SK-N-SH treated with all-trans-retinoic acid at 6 μM for 48 hours (cell line): Measurements from ENCODE around the gene GOT1.

Experiments
- ATAC-seq: fragments of 200-7000 bp; cut with Tn5 transposase; 3 replicates; pipeline ENCODE4 v1.9.1; 2020; ENCODE audit warnings: mild to moderate bottlenecking, moderate library complexity
- BACH2 ChIP-seq: fragments of 250-450 bp; sonication (Bioruptor Pico); IDR thresholded peaks from 2 replicates; pipeline ENCODE4 v1.9.0; 2021; ENCODE audit warnings: mild to moderate bottlenecking, borderline replicate concordance
- ESRRG ChIP-seq: fragments of 250-450 bp; sonication (Bioruptor Pico); IDR thresholded peaks from 2 replicates; pipeline ENCODE4 v1.6.1; 2021; ENCODE audit warnings: mild to moderate bottlenecking
- GLIS3 ChIP-seq: fragments of 250-450 bp; sonication (Bioruptor Pico); IDR thresholded peaks from 2 replicates; pipeline ENCODE4 v1.5.0; 2020; ENCODE audit warnings: mild to moderate bottlenecking, moderate library complexity
- ISL1 ChIP-seq: fragments of 250-450 bp; sonication (Bioruptor Pico); IDR thresholded peaks from 2 replicates; pipeline ENCODE4 v2.1.2; 2022; ENCODE audit warnings: mild to moderate bottlenecking, moderate library complexity
- OSR1 ChIP-seq: fragments of 250-450 bp; sonication (Bioruptor Pico); IDR thresholded peaks from 2 replicates; pipeline ENCODE4 v1.8.0; 2022; ENCODE audit warnings: moderate library complexity, mild to moderate bottlenecking, inconsistent platforms
- PPARA ChIP-seq: fragments of 250-450 bp; sonication (Bioruptor Pico); IDR thresholded peaks from 2 replicates; pipeline ENCODE4 v1.5.0; 2020; ENCODE audit warnings: mild to moderate bottlenecking, borderline replicate concordance
- RARB ChIP-seq: fragments of 250-450 bp; sonication (Bioruptor Pico); IDR thresholded peaks from 2 replicates; pipeline ENCODE4 v1.8.0; 2021; ENCODE audit warnings: mild to moderate bottlenecking, moderate library complexity
- SNAI2 ChIP-seq: fragments of 250-450 bp; sonication (Bioruptor Pico); IDR thresholded peaks from 2 replicates; pipeline ENCODE4 v1.5.0; 2020; ENCODE audit warnings: mild to moderate bottlenecking, moderate library complexity
- TCF4 ChIP-seq: fragments of 250-450 bp; sonication (Bioruptor Pico); IDR thresholded peaks from 2 replicates; pipeline ENCODE4 v1.8.0; 2021; ENCODE audit warnings: mild to moderate bottlenecking, moderate library complexity, borderline replicate concordance
- TOX ChIP-seq: fragments of 250-450 bp; sonication (Bioruptor Pico); IDR thresholded peaks from 2 replicates; pipeline ENCODE4 v1.8.0; 2021; ENCODE audit warnings: mild to moderate bottlenecking, moderate library complexity, borderline replicate concordance
- ZC3H10 ChIP-seq: fragments of 250-450 bp; sonication (Bioruptor Pico); IDR thresholded peaks from 2 replicates; pipeline ENCODE4 v1.5.1; 2021; ENCODE audit warnings: mild to moderate bottlenecking, moderate library complexity
- ZFP30 ChIP-seq: fragments of 450-650 bp; formaldehyde crosslinking; IDR thresholded peaks from 2 replicates; pipeline ENCODE4 v1.5.0; 2022; ENCODE audit warnings: mild to moderate bottlenecking, moderate library complexity
- ZNF565 ChIP-seq: fragments of 450-650 bp; formaldehyde crosslinking; conservative IDR thresholded peaks from 2 replicates; pipeline ENCODE4 v1.5.0; 2020; ENCODE audit warnings: low read depth, mild to moderate bottlenecking, moderate library complexity
- ZNF70 ChIP-seq: fragments of 450-650 bp; formaldehyde crosslinking; IDR thresholded peaks from 2 replicates; pipeline ENCODE4 v1.5.0; 2020; ENCODE audit warnings: mild to moderate bottlenecking, moderate library complexity
- ZNF8 ChIP-seq: fragments of 450-650 bp; formaldehyde crosslinking; IDR thresholded peaks from 2 replicates; pipeline ENCODE4 v1.5.0; 2020; ENCODE audit warnings: mild to moderate bottlenecking, moderate library complexity
- TF ChIP-seq, protein P1 (sequence below): fragments of 250-450 bp; sonication (Bioruptor Pico); IDR thresholded peaks from 2 replicates; pipeline ENCODE4 v1.8.0; 2021; ENCODE audit warnings: low read depth, mild to moderate bottlenecking, moderate library complexity, borderline replicate concordance
- TF ChIP-seq, protein P2 (sequence below): fragments of 250-450 bp; sonication (Bioruptor Pico); IDR thresholded peaks from 2 replicates; pipeline ENCODE4 v1.5.1; 2021; ENCODE audit warnings: mild to moderate bottlenecking, moderate library complexity
- TF ChIP-seq, protein P3 (sequence below): fragments of 250-450 bp; sonication (Bioruptor Pico); IDR thresholded peaks from 2 replicates; pipeline ENCODE4 v1.8.0; 2020; ENCODE audit warnings: mild to moderate bottlenecking, moderate library complexity, borderline replicate concordance
- TF ChIP-seq, protein P4 (sequence below): fragments of 250-450 bp; sonication (Bioruptor Pico); IDR thresholded peaks from 2 replicates; pipeline ENCODE4 v1.5.0; 2020; ENCODE audit warnings: mild to moderate bottlenecking, moderate library complexity

GOT1 gene

DNA sequence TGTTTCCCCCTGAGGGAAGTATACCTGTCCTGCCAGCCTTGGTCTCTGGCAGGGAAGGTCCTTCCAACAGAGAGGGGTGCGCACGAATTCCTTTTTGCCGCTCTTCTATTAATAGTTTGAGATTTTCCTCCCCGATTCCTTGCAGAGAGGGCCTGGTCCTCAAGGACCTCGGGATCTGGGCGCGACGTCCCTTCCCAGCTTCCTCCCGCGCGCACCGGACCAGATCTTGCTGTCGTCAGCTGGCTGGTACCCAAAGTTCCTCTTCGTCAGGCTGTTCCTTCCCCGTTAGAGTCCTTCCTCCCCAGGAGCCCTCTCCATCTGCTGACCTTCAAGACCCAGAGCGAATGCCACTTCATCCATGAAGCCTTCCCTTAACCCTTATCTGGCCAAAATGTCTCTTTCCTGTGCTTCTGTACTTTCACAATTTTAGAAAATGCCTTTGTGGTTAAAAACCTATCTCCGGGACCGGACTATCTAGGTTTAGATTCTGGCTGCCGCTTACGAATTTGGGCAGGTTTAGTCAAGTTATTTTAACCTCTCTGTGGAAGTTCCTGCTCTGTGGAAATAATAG, 851 bp upstream of the GOT1 start:
- TF ChIP-seq OSR1 (CRISPR knock-in tag): no peak
- TF ChIP-seq, all 23 proteins: peak for 0
- peak; percentile 19 for ATAC-seq

DNA sequence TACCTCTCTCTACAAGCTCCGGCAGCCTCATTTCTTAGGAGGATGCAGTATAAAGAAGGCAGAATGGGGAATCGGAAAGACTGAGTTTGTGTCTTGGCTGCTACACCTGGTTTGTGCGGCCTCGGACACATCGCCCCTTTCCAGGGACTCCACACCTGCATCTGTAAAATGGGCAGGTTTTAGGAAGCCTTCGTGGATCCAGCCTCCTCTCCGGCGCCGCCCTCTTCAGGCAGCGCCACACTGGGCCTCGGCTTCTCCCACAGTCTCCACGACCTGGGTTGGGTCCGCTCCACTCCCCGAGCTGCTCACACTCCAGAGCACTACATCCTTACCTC, 341 bp downstream of the GOT1 start:
- ATAC-seq: peak; percentile 5; the same call in 2 of the 3 replicates
- no peak for TF ChIP-seq ZFP30
- TF ChIP-seq RARB (CRISPR knock-in tag): no peak
- TF ChIP-seq, protein P1, sequence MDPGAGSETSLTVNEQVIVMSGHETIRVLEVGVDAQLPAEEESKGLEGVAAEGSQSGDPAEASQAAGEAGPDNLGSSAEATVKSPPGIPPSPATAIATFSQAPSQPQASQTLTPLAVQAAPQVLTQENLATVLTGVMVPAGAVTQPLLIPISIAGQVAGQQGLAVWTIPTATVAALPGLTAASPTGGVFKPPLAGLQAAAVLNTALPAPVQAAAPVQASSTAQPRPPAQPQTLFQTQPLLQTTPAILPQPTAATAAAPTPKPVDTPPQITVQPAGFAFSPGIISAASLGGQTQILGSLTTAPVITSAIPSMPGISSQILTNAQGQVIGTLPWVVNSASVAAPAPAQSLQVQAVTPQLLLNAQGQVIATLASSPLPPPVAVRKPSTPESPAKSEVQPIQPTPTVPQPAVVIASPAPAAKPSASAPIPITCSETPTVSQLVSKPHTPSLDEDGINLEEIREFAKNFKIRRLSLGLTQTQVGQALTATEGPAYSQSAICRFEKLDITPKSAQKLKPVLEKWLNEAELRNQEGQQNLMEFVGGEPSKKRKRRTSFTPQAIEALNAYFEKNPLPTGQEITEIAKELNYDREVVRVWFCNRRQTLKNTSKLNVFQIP: no peak
- TF ChIP-seq, protein P2, sequence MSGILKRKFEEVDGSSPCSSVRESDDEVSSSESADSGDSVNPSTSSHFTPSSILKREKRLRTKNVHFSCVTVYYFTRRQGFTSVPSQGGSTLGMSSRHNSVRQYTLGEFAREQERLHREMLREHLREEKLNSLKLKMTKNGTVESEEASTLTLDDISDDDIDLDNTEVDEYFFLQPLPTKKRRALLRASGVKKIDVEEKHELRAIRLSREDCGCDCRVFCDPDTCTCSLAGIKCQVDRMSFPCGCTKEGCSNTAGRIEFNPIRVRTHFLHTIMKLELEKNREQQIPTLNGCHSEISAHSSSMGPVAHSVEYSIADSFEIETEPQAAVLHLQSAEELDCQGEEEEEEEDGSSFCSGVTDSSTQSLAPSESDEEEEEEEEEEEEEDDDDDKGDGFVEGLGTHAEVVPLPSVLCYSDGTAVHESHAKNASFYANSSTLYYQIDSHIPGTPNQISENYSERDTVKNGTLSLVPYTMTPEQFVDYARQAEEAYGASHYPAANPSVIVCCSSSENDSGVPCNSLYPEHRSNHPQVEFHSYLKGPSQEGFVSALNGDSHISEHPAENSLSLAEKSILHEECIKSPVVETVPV (CRISPR knock-in tag): no peak
- no peak for TF ChIP-seq BACH2 (CRISPR knock-in tag)
- no peak for TF ChIP-seq TOX (CRISPR knock-in tag)
- TF ChIP-seq PPARA (CRISPR knock-in tag): no peak
- TF ChIP-seq ZNF565 (CRISPR knock-in tag): no peak
- TF ChIP-seq ZNF8 (CRISPR knock-in tag): no peak

DNA sequence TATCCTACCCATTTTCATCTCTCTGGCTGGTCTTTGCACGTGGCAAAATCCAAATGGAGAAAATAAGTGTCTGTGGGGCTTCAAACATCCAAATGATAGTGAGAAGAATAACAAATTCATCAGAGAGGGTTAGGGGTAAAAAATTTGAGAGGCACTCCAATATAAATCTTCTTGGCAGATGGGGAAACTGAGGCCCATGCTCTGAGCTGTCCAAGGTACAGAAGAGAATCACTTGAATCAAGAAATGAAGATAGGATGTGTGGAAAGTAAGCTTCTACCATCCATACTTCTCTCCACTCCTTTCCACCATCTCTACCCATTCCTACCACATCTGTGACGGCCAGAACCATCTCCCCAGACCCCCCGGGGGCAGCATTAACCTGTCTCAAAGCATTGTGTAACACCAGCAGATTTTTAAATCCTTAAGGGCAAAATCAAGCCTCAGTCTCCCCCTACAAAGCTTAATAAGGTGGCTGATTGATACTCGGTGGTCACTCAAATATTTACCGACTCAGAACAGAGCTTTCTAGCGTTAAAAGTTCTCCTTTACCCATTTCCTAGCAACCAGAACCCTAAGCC, 818 bp downstream of the GOT1 start:
- ATAC-seq: no peak
- TF ChIP-seq, protein P1: no peak
- TF ChIP-seq OSR1 (CRISPR knock-in tag): no peak
- no peak for TF ChIP-seq BACH2 (CRISPR knock-in tag)
- TF ChIP-seq GLIS3 (CRISPR knock-in tag): no peak
- no peak for TF ChIP-seq SNAI2
- no peak for TF ChIP-seq TCF4 (CRISPR knock-in tag)
- TF ChIP-seq ZC3H10 (CRISPR knock-in tag): no peak
- no peak for TF ChIP-seq ZFP30
- TF ChIP-seq, protein P2 (CRISPR knock-in tag): no peak
- TF ChIP-seq ISL1: no peak

DNA sequence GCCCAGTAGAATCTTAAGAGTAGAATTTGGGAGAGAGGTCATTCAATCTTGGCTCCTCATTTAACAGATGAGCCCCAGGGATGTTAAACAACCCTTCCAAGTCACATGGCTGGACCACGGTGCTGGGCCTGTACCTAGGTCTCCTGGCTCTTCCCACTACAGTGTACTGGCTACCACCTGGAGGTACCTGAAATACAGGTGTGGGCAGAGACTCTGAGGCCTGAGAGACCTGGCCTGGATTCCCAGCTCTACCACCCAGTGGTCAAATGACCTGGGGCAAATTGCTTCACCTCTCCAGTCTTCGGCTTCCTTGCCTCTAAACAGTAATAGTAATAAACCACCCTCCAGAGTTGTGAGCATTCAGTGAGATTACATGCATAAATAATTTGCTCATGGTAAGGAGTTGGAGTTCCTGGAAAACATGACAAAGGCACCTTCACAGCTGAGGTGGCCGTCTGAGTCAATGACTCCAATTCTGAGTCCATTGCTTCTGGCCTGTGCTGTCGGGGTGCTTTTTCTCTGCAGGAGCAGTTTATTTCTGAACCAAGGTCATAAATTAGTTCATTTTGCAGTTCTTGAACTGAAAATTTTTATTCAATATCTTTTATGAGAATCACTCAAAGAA, 2.7 kb downstream of the GOT1 start:
- ATAC-seq: no peak
- TF ChIP-seq ZNF8 (CRISPR knock-in tag) (no peak), ZC3H10 (CRISPR knock-in tag) (no peak), ZNF70 (no peak), TCF4 (CRISPR knock-in tag) (no peak), ZFP30 (no peak), PPARA (CRISPR knock-in tag) (no peak), SNAI2 (no peak), TOX (CRISPR knock-in tag) (no peak), OSR1 (CRISPR knock-in tag) (no peak), GLIS3 (CRISPR knock-in tag) (no peak), ZNF565 (CRISPR knock-in tag) (no peak), ESRRG (CRISPR knock-in tag) (no peak)
- TF ChIP-seq, protein P3, sequence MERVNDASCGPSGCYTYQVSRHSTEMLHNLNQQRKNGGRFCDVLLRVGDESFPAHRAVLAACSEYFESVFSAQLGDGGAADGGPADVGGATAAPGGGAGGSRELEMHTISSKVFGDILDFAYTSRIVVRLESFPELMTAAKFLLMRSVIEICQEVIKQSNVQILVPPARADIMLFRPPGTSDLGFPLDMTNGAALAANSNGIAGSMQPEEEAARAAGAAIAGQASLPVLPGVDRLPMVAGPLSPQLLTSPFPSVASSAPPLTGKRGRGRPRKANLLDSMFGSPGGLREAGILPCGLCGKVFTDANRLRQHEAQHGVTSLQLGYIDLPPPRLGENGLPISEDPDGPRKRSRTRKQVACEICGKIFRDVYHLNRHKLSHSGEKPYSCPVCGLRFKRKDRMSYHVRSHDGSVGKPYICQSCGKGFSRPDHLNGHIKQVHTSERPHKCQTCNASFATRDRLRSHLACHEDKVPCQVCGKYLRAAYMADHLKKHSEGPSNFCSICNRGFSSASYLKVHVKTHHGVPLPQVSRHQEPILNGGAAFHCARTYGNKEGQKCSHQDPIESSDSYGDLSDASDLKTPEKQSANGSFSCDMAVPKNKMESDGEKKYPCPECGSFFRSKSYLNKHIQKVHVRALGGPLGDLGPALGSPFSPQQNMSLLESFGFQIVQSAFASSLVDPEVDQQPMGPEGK (CRISPR knock-in tag): no peak
- TF ChIP-seq, protein P4, sequence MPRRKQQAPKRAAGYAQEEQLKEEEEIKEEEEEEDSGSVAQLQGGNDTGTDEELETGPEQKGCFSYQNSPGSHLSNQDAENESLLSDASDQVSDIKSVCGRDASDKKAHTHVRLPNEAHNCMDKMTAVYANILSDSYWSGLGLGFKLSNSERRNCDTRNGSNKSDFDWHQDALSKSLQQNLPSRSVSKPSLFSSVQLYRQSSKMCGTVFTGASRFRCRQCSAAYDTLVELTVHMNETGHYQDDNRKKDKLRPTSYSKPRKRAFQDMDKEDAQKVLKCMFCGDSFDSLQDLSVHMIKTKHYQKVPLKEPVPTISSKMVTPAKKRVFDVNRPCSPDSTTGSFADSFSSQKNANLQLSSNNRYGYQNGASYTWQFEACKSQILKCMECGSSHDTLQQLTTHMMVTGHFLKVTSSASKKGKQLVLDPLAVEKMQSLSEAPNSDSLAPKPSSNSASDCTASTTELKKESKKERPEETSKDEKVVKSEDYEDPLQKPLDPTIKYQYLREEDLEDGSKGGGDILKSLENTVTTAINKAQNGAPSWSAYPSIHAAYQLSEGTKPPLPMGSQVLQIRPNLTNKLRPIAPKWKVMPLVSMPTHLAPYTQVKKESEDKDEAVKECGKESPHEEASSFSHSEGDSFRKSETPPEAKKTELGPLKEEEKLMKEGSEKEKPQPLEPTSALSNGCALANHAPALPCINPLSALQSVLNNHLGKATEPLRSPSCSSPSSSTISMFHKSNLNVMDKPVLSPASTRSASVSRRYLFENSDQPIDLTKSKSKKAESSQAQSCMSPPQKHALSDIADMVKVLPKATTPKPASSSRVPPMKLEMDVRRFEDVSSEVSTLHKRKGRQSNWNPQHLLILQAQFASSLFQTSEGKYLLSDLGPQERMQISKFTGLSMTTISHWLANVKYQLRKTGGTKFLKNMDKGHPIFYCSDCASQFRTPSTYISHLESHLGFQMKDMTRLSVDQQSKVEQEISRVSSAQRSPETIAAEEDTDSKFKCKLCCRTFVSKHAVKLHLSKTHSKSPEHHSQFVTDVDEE (CRISPR knock-in tag): no peak
- TF ChIP-seq, protein P2 (CRISPR knock-in tag): no peak
